B cell (primary cell): ENCODE data around the gene LUC7L. TPM values are rescaled to one million over a fixed set of nuclear protein-coding genes. Genes with fewer than 3 reads are reported as not detected.

Experiments
- ATAC-seq: fragments of 200-7000 bp; cut with Tn5 transposase; one replicate; pipeline ENCODE4 v1.10.0; 2021; ENCODE audit warnings: low read depth, mild to moderate bottlenecking, moderate number of reproducible peaks, moderate library complexity
- CTCF ChIA-PET: fragments of 350-600 bp; sonication (Branson Sonifier 250); formaldehyde crosslinking; loops from one replicate; lab custom pipeline; 2021; ENCODE audit warnings: antibody characterized with exemption, inconsistent platforms; lab: Charles Lee
- POLR2A ChIA-PET: fragments of 350-600 bp; sonication (Branson Sonifier 250); formaldehyde crosslinking; loops from one replicate; lab custom pipeline; 2021; ENCODE audit warnings: antibody characterized with exemption; lab: Charles Lee
- DNase-seq: peaks from one replicate; pipeline ENCODE4 v3.0.0; 2013
- H2AFZ ChIP-seq: 2 replicates; pipeline ENCODE4 v1.6.1; 2012; ENCODE audit warnings: mild to moderate bottlenecking, low read depth, low read length; ENCODE audit not compliant: insufficient read depth, poor library complexity, severe bottlenecking
- H3K27ac ChIP-seq, 2 donors: 1 replicate in 1 of 2; 2 replicates in 1 of 2; pipeline ENCODE4 v1.5.1; 2012 to 2013; ENCODE audit warnings: low read length in 2 of 2, mild to moderate bottlenecking in 2 of 2, moderate library complexity in 1 of 2
- H3K27me3 ChIP-seq, 4 experiments: fragments of 200-600 bp in 1 of 4; sonication (generic) in 1 of 4; replicated peaks in 1 of 4; 1 replicate in 2 of 4; 2 replicates in 2 of 4; pipeline versions ENCODE4 v1.6.1 to v1.7.0; 2013 to 2016; ENCODE audit warnings: low read length in 3 of 4, mild to moderate bottlenecking in 2 of 4, mixed read lengths in 1 of 4, moderate library complexity in 1 of 4; ENCODE audit not compliant: insufficient read depth in 4 of 4, control insufficient read depth in 3 of 4; ENCODE audit errors: control extremely low read depth in 1 of 4
- H3K36me3 ChIP-seq, 2 experiments: replicated peaks in 1 of 2; 1 replicate in 1 of 2; 2 replicates in 1 of 2; pipeline versions ENCODE4 v1.6.1 to v1.7.1; 2013; ENCODE audit warnings: low read length in 1 of 2; ENCODE audit not compliant: insufficient read depth in 2 of 2, control insufficient read depth in 1 of 2; ENCODE audit errors: control extremely low read depth in 1 of 2, extremely low read depth in 1 of 2
- H3K4me1 ChIP-seq, 2 donors: fragments of 200-600 bp in 1 of 2; sonication (generic) in 1 of 2; 1 replicate in 1 of 2; 2 replicates in 1 of 2; pipeline versions ENCODE4 v1.5.1 to v1.6.1; 2013 to 2017; ENCODE audit warnings: low read length in 2 of 2; ENCODE audit not compliant: control insufficient read depth in 2 of 2, insufficient read depth in 2 of 2
- H3K4me2 ChIP-seq: replicated peaks from 2 replicates; pipeline ENCODE3; 2012; ENCODE audit warnings: mild to moderate bottlenecking, low read depth, low read length; ENCODE audit not compliant: poor library complexity, severe bottlenecking
- H3K4me3 ChIP-seq, 5 experiments: fragments of 200-600 bp in 1 of 5; sonication (generic) in 1 of 5; 1 replicate in 3 of 5; 2 replicates in 2 of 5; pipeline versions ENCODE4 v1.5.1 to v1.7.0; 2011 to 2016; ENCODE audit warnings: low read length in 4 of 5, mild to moderate bottlenecking in 4 of 5, low read depth in 2 of 5, control low read depth in 1 of 5, moderate library complexity in 1 of 5; ENCODE audit not compliant: insufficient read depth in 1 of 5; ENCODE audit errors: control extremely low read depth in 1 of 5, extremely low read depth in 1 of 5
- H3K79me2 ChIP-seq: fragments of 200-600 bp; sonication (generic); one replicate; pipeline ENCODE4 v1.6.0; 2016; ENCODE audit warnings: low read length; ENCODE audit not compliant: control insufficient read depth, insufficient read depth
- H3K9ac ChIP-seq: fragments of 200-600 bp; sonication (generic); 2 replicates; pipeline ENCODE4 v1.6.1; 2017; ENCODE audit warnings: mild to moderate bottlenecking, low read length, moderate library complexity
- H3K9me3 ChIP-seq, 3 donors: one replicate each; pipeline versions ENCODE4 v1.6.1 to v1.7.1; 2013; ENCODE audit warnings: low read length in 2 of 3; ENCODE audit not compliant: control insufficient read depth in 2 of 3, insufficient read depth in 1 of 3; ENCODE audit errors: control extremely low read depth in 1 of 3
- H4K20me1 ChIP-seq: 2 replicates; pipeline ENCODE4 v1.6.0; 2012; ENCODE audit warnings: mild to moderate bottlenecking, low read length; ENCODE audit not compliant: insufficient read depth, control insufficient read depth, poor library complexity, severe bottlenecking
- H3K27ac Mint-ChIP-seq: one replicate; pipeline ENCODE4 v1.8.0; 2021; ENCODE audit warnings: mixed read lengths
- H3K27me3 Mint-ChIP-seq: one replicate; pipeline ENCODE4 v1.8.0; 2021; ENCODE audit warnings: mixed read lengths
- H3K4me1 Mint-ChIP-seq: one replicate; pipeline ENCODE4 v1.8.0; 2021; ENCODE audit warnings: mixed read lengths
- H3K4me3 Mint-ChIP-seq: one replicate; pipeline ENCODE4 v1.8.0; 2021; ENCODE audit warnings: mixed read lengths
- H3K9me3 Mint-ChIP-seq: one replicate; pipeline ENCODE4 v1.8.0; 2022; ENCODE audit warnings: mixed read lengths; ENCODE audit not compliant: insufficient read depth
- EZH2 ChIP-seq: IDR thresholded peaks from 2 replicates; pipeline ENCODE4 v1.6.1; 2012; ENCODE audit warnings: borderline replicate concordance, low read depth, mild to moderate bottlenecking, moderate library complexity, low read length; ENCODE audit not compliant: insufficient read depth, poor library complexity, severe bottlenecking
- WGBS: methylation state at CpG from one replicate; pipeline ENCODE4 v1.1.5; 2013; ENCODE audit warnings: missing lambda C conversion rate; ENCODE audit not compliant: insufficient coverage; 5-methylcytosine and 5-hydroxymethylcytosine counted together
- intact Hi-C: fragments of 100-400 bp; cut with micrococcal nuclease; formaldehyde crosslinking; loops from one replicate; pipeline ENCODE4 v1.10.0; 2022
- polyA plus RNA-seq: library from polyadenylated mRNA; depleted of rRNA; stranded (reverse); fragments of >200 nt; gene quantifications from 2 replicates; pipeline ENCODE4 v1.2.3, GENCODE V29; 2012
- total RNA-seq, 2 donors: library from RNA; stranded (reverse); fragments of 120-200 nt in 1 of 2; gene quantifications; 1 replicate in 1 of 2; 2 replicates in 1 of 2; pipeline versions ENCODE4 v1.2.3 to v1.2.4, GENCODE V29; 2013 to 2022
- TF ChIP-seq, protein P1 (sequence below): fragments of 200-600 bp; IDR thresholded peaks from one replicate; pipeline ENCODE4 v1.8.0; 2022; ENCODE audit warnings: antibody characterized with exemption, mild to moderate bottlenecking

The LUC7L gene
- total and polyA plus RNA-seq, 2 donors (not counting 1 experiment from before 2014, with no cell fraction given) = 148 to 181 TPM

DNA sequence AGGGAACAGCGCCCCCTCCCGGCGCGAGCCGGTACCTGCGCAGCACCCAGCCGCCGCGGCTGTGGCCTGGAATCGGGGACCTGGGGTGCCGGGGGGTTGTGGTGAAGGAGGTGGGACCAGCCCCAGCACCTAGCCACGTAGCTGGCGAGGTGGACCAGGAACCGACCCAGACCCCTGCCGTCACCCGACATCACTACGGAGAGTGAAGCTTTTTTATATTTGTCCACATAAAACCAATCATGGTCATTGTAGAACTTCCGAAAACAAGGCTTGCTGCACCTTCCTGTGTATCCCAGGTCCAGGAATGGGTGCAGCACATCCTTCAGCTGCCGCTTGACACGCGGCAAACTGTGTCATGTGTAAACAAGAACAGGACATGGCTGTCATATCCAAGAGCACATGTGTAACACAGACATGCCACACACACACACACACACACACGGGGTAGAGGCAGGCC, 47.7 kb downstream of the LUC7L start:
- peak overlapping the region; percentile 94 for H3K4me2 ChIP-seq
- DNase-seq = no peak

More for the DNA sequence above, 47.7 kb downstream of the LUC7L start:
- CTCF ChIA-PET = interaction anchor here (0.6 to 4.1 kb wide), 9 partner anchors 13 to 165 kb away, joined by 3 to 34 read pairs (median 5); no protein-coding TSS in a partner anchor
- Histone ChIP-seq H2AFZ (peak overlapping the region; percentile 70), H3K36me3 (no peaks in the 10 kb centered on the region), H3K9ac (peak overlapping the region; percentile 58), H4K20me1 (no peaks in the 10 kb centered on the region), H3K4me3 (peak overlapping the region in 2 of 5 experiments; percentile 41 to 46), H3K79me2 (no peaks in the 10 kb centered on the region), H3K4me1 (peaks cover 14 to 22% of the 10 kb centered on the region in 2 donors), H3K9me3 (peaks cover 0 to 4% (median 0%) of the 10 kb centered on the region in 3 donors), H3K27me3 (peaks cover 0 to 38% (median 22%) of the 10 kb centered on the region in 4 experiments), H3K27ac (no peak overlapping the region)
- intact Hi-C loops = loop anchor here (1.0 to 2.0 kb wide), 3 partner anchors 43 to 116 kb away; partner anchors contain the start of gene NPRL3
- Mint-ChIP-seq H3K27me3 (peaks cover 19% of the 10 kb centered on the region), H3K4me3 (no peak overlapping the region), H3K9me3 (no peaks in the 10 kb centered on the region), H3K4me1 (peaks cover 12% of the 10 kb centered on the region), H3K27ac (no peak overlapping the region)
- TF ChIP-seq, protein P1, sequence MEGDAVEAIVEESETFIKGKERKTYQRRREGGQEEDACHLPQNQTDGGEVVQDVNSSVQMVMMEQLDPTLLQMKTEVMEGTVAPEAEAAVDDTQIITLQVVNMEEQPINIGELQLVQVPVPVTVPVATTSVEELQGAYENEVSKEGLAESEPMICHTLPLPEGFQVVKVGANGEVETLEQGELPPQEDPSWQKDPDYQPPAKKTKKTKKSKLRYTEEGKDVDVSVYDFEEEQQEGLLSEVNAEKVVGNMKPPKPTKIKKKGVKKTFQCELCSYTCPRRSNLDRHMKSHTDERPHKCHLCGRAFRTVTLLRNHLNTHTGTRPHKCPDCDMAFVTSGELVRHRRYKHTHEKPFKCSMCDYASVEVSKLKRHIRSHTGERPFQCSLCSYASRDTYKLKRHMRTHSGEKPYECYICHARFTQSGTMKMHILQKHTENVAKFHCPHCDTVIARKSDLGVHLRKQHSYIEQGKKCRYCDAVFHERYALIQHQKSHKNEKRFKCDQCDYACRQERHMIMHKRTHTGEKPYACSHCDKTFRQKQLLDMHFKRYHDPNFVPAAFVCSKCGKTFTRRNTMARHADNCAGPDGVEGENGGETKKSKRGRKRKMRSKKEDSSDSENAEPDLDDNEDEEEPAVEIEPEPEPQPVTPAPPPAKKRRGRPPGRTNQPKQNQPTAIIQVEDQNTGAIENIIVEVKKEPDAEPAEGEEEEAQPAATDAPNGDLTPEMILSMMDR = peak; percentile 96
- no peak for TF ChIP-seq EZH2
- no peak for ATAC-seq
- WGBS = 11% methylated on average over 12 of the region's 22 CpGs
- POLR2A ChIA-PET = interaction anchor here (0.6 kb wide), 1 partner anchor 116 kb away, joined by 4 read pairs; no protein-coding TSS in a partner anchor
